WTC11 (cell line): ENCODE measurements around the gene SCNM1. TPM values are rescaled to one million over a fixed set of nuclear protein-coding genes. Genes with fewer than 3 reads are reported as not detected.
"Not testable (repeated sequence)": the region's sequence is repeated elsewhere in the genome, so short reads cannot be mapped to it uniquely, and the experiment has no call there.

Experiments
- ATAC-seq: fragments of 200-7000 bp; cut with Tn5 transposase; 2 replicates; pipeline ENCODE4 v1.10.0; 2021; ENCODE audit warnings: mild to moderate bottlenecking, moderate library complexity
- CTCF ChIA-PET: fragments of 300-600 bp; sonication (Branson Sonifier 250); formaldehyde crosslinking; loops from one replicate; lab custom pipeline; 2021; ENCODE audit warnings: antibody characterized with exemption; lab: Charles Lee
- POLR2A ChIA-PET: fragments of 350-600 bp; sonication (Branson Sonifier 250); formaldehyde crosslinking; loops from one replicate; lab custom pipeline; 2021; ENCODE audit warnings: antibody characterized with exemption; lab: Charles Lee
- DNase-seq: peaks from one replicate; pipeline ENCODE4 v3.0.0; 2021; ENCODE audit warnings: low spot score
- H3K27ac Mint-ChIP-seq: 2 replicates; pipeline ENCODE4 v1.8.0; 2021; ENCODE audit warnings: mixed read lengths
- H3K27me3 Mint-ChIP-seq: 2 replicates; pipeline ENCODE4 v1.8.0; 2021; ENCODE audit warnings: low read depth, mild to moderate bottlenecking, moderate library complexity, mixed read lengths
- H3K36me3 Mint-ChIP-seq: 2 replicates; pipeline ENCODE4 v1.8.0; 2021; ENCODE audit warnings: mixed read lengths
- H3K4me1 Mint-ChIP-seq: 2 replicates; pipeline ENCODE4 v1.8.0; 2022; ENCODE audit warnings: mixed read lengths
- H3K4me3 Mint-ChIP-seq: 2 replicates; pipeline ENCODE4 v1.8.0; 2021; ENCODE audit warnings: mild to moderate bottlenecking, moderate library complexity, mixed read lengths
- H3K9me3 Mint-ChIP-seq: 2 replicates; pipeline ENCODE4 v1.8.0; 2021; ENCODE audit warnings: mixed read lengths
- AR ChIP-seq: fragments of 250-450 bp; sonication (Bioruptor Pico); IDR thresholded peaks from 2 replicates; pipeline ENCODE4 v1.9.0; 2021; ENCODE audit warnings: mild to moderate bottlenecking
- ATF2 ChIP-seq: sonication (generic); formaldehyde crosslinking; IDR thresholded peaks from 2 replicates; pipeline ENCODE4 v1.8.1; 2022; ENCODE audit warnings: low read depth, missing genetic modification reagents, borderline replicate concordance
- CREB1 ChIP-seq: sonication (generic); formaldehyde crosslinking; IDR thresholded peaks from 2 replicates; pipeline ENCODE4 v1.8.0; 2023; ENCODE audit warnings: mild to moderate bottlenecking, missing genetic modification reagents
- E2F4 ChIP-seq: sonication (generic); formaldehyde crosslinking; IDR thresholded peaks from 2 replicates; pipeline ENCODE4 v1.8.1; 2022; ENCODE audit warnings: low read depth, mild to moderate bottlenecking, moderate library complexity, missing genetic modification reagents, borderline replicate concordance
- E2F5 ChIP-seq: sonication (generic); formaldehyde crosslinking; IDR thresholded peaks from 2 replicates; pipeline ENCODE4 v1.8.1; 2022; ENCODE audit warnings: mild to moderate bottlenecking, moderate library complexity, missing genetic modification reagents
- ELF4 ChIP-seq: sonication (generic); formaldehyde crosslinking; IDR thresholded peaks from 2 replicates; pipeline ENCODE4 v1.8.1; 2022; ENCODE audit warnings: low read depth, mild to moderate bottlenecking, moderate library complexity, missing genetic modification reagents
- GRHL2 ChIP-seq: fragments of 250-450 bp; sonication (Bioruptor Pico); IDR thresholded peaks from 2 replicates; pipeline ENCODE4 v1.8.0; 2022; ENCODE audit warnings: mild to moderate bottlenecking, moderate library complexity; ENCODE audit not compliant: insufficient replicate concordance, severe bottlenecking
- KAT7 ChIP-seq: sonication (generic); formaldehyde crosslinking; IDR thresholded peaks from 2 replicates; pipeline ENCODE4 v1.8.1; 2023; ENCODE audit warnings: missing genetic modification reagents, mild to moderate bottlenecking, borderline replicate concordance
- MAX ChIP-seq: sonication (generic); formaldehyde crosslinking; IDR thresholded peaks from 2 replicates; pipeline ENCODE4 v1.8.0; 2022; ENCODE audit warnings: mild to moderate bottlenecking, missing genetic modification reagents
- NR1H2 ChIP-seq: sonication (generic); formaldehyde crosslinking; IDR thresholded peaks from 2 replicates; pipeline ENCODE4 v1.9.0; 2021; ENCODE audit warnings: mild to moderate bottlenecking, moderate library complexity, missing genetic modification reagents
- USF1 ChIP-seq: sonication (generic); formaldehyde crosslinking; IDR thresholded peaks from 2 replicates; pipeline ENCODE4 v1.8.0; 2022; ENCODE audit warnings: mild to moderate bottlenecking, missing genetic modification reagents
- ZBTB43 ChIP-seq: sonication (generic); formaldehyde crosslinking; IDR thresholded peaks from 2 replicates; pipeline ENCODE4 v1.8.1; 2023; ENCODE audit warnings: mild to moderate bottlenecking, missing genetic modification reagents
- ZNF396 ChIP-seq: fragments of 250-450 bp; sonication (Bioruptor Pico); IDR thresholded peaks from 2 replicates; pipeline ENCODE4 v1.8.0; 2021; ENCODE audit warnings: mild to moderate bottlenecking, moderate library complexity, borderline replicate concordance
- ZNF416 ChIP-seq: fragments of 250-450 bp; sonication (Bioruptor Pico); IDR thresholded peaks from 2 replicates; pipeline ENCODE4 v1.9.0; 2021; ENCODE audit warnings: mild to moderate bottlenecking, inconsistent platforms
- total RNA-seq: library from RNA; stranded (reverse); gene quantifications from 3 replicates; pipeline ENCODE4 v1.2.3, GENCODE V29; 2021

Gene SCNM1
- total RNA-seq, 1 experiment from 2014 or later, result 45.3 TPM

- Mint-ChIP-seq H3K27ac (no peak overlapping the region), H3K27me3 (no peaks in the 10 kb centered on the region), H3K4me3 (no peak overlapping the region), H3K9me3 (no peaks in the 10 kb centered on the region), H3K4me1 (peaks cover 9% of the 10 kb centered on the region), H3K36me3 (peaks cover 34% of the 10 kb centered on the region)
- DNase-seq, result no peak
- no peak for TF ChIP-seq GRHL2 (CRISPR knock-in tag)
- TF ChIP-seq ELF4, result no peak
- no peak for TF ChIP-seq E2F5 (CRISPR knock-in tag)
- TF ChIP-seq ZNF396, result no peak
- no peak for TF ChIP-seq ZNF416
- no peak for TF ChIP-seq AR
- no peak for TF ChIP-seq ZBTB43 (CRISPR knock-in tag)
- TF ChIP-seq E2F4 (CRISPR knock-in tag), result no peak
- TF ChIP-seq KAT7 (CRISPR knock-in tag), result no peak
- TF ChIP-seq CREB1 (CRISPR knock-in tag), result no peak
- TF ChIP-seq NR1H2, result no peak
- no peak for TF ChIP-seq ATF2 (CRISPR knock-in tag)
- ChIA-PET POLR2A (no interaction called here), CTCF (no interaction called here)
- ATAC-seq, result no peak
Measured at GRCh38 chr1:151187205-151187604, 21.3 kb downstream of the SCNM1 start.

- H3K36me3 Mint-ChIP-seq, result peaks cover 22% of the 10 kb centered on the region
- CTCF ChIA-PET, result interaction anchor here (3.1 kb wide), 1 partner anchor 89 kb away, joined by 24 read pairs; no protein-coding TSS in a partner anchor
- peak; percentile 28; the same call in 1 of the 2 replicates for TF ChIP-seq MAX (CRISPR knock-in tag)
- TF ChIP-seq USF1 (CRISPR knock-in tag), result 0 out of 2 replicates have a peak, but pooled peaks have one; percentile 17
- TF ChIP-seq, all 79 proteins: peak for 2; not testable (repeated sequence) for 77
- Mint-ChIP-seq H3K4me3 (peak overlapping the region; percentile 99), H3K27ac (peak overlapping the region; percentile 70)
- H3K4me1 Mint-ChIP-seq, H3K9me3 Mint-ChIP-seq, DNase-seq, ATAC-seq, POLR2A ChIA-PET, H3K27me3 Mint-ChIP-seq: not testable (repeated sequence)
Measured at GRCh38 chr1:151188667-151189066, 22.7 kb downstream of the SCNM1 start.
